HG03103 (cell line): ENCODE measurements around the gene FHOD3.
A peak's percentile ranks its signal among the peaks of the same experiment; 100 is the strongest.
"Not testable (repeated sequence)": the region's sequence is repeated elsewhere in the genome, so short reads cannot be mapped to it uniquely, and the experiment has no call there.

Experiments used
- ATAC-seq: cut with Tn5 transposase; IDR thresholded peaks from one replicate; pipeline ENCODE4 v1.9.1; 2021; ENCODE audit warnings: low read depth; ENCODE audit not compliant: unreplicated experiment

Gene FHOD3

GRCh38 chr18:36798738-36799473 is 501.4 kb downstream of the FHOD3 start:
- ATAC-seq = no peak

GRCh38 chr18:36805105-36805504 is 507.6 kb downstream of the FHOD3 start:
- ATAC-seq = no peak

- ATAC-seq = no peak
Observed at GRCh38 chr18:36808681-36809080, 511.2 kb downstream of the FHOD3 start.

- ATAC-seq = peak; percentile 97
Observed at GRCh38 chr18:36809590-36810381, 512.3 kb downstream of the FHOD3 start.

GRCh38 chr18:36811430-36811829 is 513.9 kb downstream of the FHOD3 start:
- ATAC-seq = no peak

- ATAC-seq = no peak
Observed at GRCh38 chr18:36811955-36812354, 514.4 kb downstream of the FHOD3 start.

GRCh38 chr18:36812678-36813077 is 515.2 kb downstream of the FHOD3 start:
- no peak for ATAC-seq

- ATAC-seq = no peak
Observed at GRCh38 chr18:36813101-36813775, 515.7 kb downstream of the FHOD3 start.

GRCh38 chr18:36813824-36814223 is 516.3 kb downstream of the FHOD3 start:
- ATAC-seq = no peak

GRCh38 chr18:36814994-36815393 is 517.5 kb downstream of the FHOD3 start:
- ATAC-seq = no peak

- ATAC-seq = not testable (repeated sequence)
Observed at GRCh38 chr18:36816096-36816495, 518.6 kb downstream of the FHOD3 start.

- no peak for ATAC-seq
Observed at GRCh38 chr18:36817039-36817438, 519.5 kb downstream of the FHOD3 start.

GRCh38 chr18:36818652-36819051 is 521.1 kb downstream of the FHOD3 start:
- no peak for ATAC-seq

- no peak for ATAC-seq
Observed at GRCh38 chr18:36819621-36820020, 522.1 kb downstream of the FHOD3 start.

- no peak for ATAC-seq
Observed at GRCh38 chr18:36821681-36822080, 524.2 kb downstream of the FHOD3 start.

GRCh38 chr18:36825526-36825925 is 528.0 kb downstream of the FHOD3 start:
- no peak for ATAC-seq

- ATAC-seq = no peak
Observed at GRCh38 chr18:36826556-36826955, 529.0 kb downstream of the FHOD3 start.

- ATAC-seq = no peak
Observed at GRCh38 chr18:36828157-36828629, 530.7 kb downstream of the FHOD3 start.

GRCh38 chr18:36828630-36829361 is 531.3 kb downstream of the FHOD3 start, which contains the start of the genes KIAA1328 and TPGS2:
Gene KIAA1328 (plus strand): TSS chr18:36829127. CDS start chr18:36829139, 12 bp downstream.
Gene TPGS2 (minus strand): TSS chr18:36829002. CDS start chr18:36828767, 235 bp downstream.
- ATAC-seq = peak; percentile 84
